Effector memory CD8-positive, alpha-beta T cell (primary cell): Measurements from ENCODE around the gene EDIL3.

Experiments used
- ATAC-seq: fragments of 150-1000 bp; cut with Tn5 transposase; replicated peaks from 2 replicates; pipeline ENCODE4 v1.10.0; 2021; ENCODE audit warnings: mild to moderate bottlenecking, moderate library complexity
- DNase-seq, 3 experiments: peaks; one replicate each; pipeline ENCODE4 v3.0.0; 2021
- H3K27ac Mint-ChIP-seq, 2 donors: one replicate each; pipeline ENCODE4 v1.8.0; 2022; ENCODE audit warnings: mild to moderate bottlenecking in 2 of 2, mixed read lengths in 2 of 2, moderate library complexity in 2 of 2
- H3K27me3 Mint-ChIP-seq, 2 donors: one replicate each; pipeline ENCODE4 v1.8.0; 2022; ENCODE audit warnings: mixed read lengths in 2 of 2
- H3K36me3 Mint-ChIP-seq: one replicate; pipeline ENCODE4 v1.8.0; 2022; ENCODE audit warnings: mild to moderate bottlenecking, moderate library complexity, mixed read lengths; ENCODE audit not compliant: insufficient read depth
- H3K4me1 Mint-ChIP-seq, 2 donors: one replicate each; pipeline ENCODE4 v1.8.0; 2022; ENCODE audit warnings: low read depth in 2 of 2, mixed read lengths in 2 of 2
- H3K4me3 Mint-ChIP-seq, 2 donors: one replicate each; pipeline ENCODE4 v1.8.0; 2022; ENCODE audit warnings: mild to moderate bottlenecking in 2 of 2, mixed read lengths in 2 of 2, moderate library complexity in 2 of 2
- H3K9me3 Mint-ChIP-seq, 2 donors: one replicate each; pipeline ENCODE4 v1.8.0; 2022; ENCODE audit warnings: mixed read lengths in 2 of 2

Gene EDIL3

DNA sequence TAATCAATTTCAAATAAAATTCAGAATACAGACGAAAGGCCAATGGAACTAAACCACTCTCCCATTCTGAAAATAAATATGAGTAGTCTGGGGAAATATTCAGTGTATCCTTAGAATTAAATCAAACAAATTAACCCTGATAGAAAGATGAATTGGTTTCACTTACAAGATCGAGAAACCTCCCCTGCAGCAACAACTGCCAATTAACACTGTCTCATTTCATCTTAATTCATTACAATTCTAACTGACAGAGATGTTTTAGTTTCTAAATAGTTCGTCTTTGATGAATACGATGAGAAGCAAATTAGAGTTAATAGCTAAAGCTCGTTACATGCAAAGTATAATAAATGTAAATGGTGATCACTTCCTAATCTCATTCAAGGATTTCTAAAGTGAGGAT, 247.1 kb downstream of the EDIL3 start:
- Mint-ChIP-seq H3K4me1 (no peaks in the 10 kb centered on the region), H3K9me3 (peaks cover 0 to 7% of the 10 kb centered on the region in 2 donors), H3K27me3 (no peaks in the 10 kb centered on the region), H3K27ac (no peak overlapping the region), H3K4me3 (no peak overlapping the region), H3K36me3 (no peaks in the 10 kb centered on the region)
- ATAC-seq (no peak), DNase-seq (no peak)

DNA sequence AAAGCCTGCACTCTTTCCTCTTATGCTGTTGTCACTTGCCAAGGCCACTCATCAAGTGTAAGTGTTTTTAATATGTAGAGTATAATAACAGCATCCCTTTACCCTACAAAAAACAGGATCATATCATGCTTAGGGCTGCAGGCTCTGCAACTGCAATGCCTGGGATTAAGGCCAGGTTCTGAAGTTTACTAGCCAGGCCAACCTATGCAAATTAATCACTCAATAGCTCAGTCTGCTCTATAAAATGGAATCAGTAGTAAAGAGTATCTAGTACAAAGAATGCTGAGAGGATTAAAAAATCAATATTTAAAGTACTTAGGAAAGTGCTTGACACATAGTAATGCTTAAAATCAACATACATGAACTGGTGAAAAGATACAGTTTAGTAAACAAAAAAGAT, 253.3 kb downstream of the EDIL3 start:
- no peak overlapping the region for H3K4me3 Mint-ChIP-seq
- no peak for ATAC-seq

DNA sequence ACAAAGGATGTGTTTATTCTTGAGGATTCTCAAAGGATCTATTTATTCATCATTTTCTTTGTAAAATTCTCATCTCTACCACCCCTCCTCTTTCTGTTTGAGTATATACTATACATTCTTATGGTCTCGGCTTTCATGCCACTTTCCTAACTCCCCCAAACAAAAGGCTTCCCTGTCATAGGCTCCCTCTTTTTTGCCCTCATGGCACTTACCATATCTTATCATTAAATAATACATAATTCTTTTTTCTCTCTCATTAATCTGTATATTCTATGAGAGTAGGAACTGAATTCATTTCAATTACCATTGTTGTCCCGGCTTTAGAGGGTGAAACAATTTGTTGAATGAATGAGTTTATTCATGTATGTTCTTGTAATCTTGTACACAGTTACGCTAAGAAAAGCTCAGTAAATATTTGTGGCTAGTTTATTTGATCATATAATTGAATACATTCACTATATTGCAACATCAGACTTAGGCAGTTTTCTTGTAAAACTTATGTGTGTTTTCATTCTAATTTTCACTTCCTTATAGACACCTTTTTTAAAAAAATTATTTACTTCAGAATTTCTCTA, 254.6 kb downstream of the EDIL3 start:
- Mint-ChIP-seq H3K4me3 (no peak overlapping the region), H3K27me3 (no peaks in the 10 kb centered on the region), H3K9me3 (no peaks in the 10 kb centered on the region), H3K27ac (no peak overlapping the region), H3K36me3 (no peaks in the 10 kb centered on the region), H3K4me1 (no peaks in the 10 kb centered on the region)
- no peak for ATAC-seq
- no peak for DNase-seq

More for the DNA sequence above, 253.3 kb downstream of the EDIL3 start:
- Mint-ChIP-seq H3K27me3 (no peaks in the 10 kb centered on the region), H3K4me1 (no peaks in the 10 kb centered on the region), H3K9me3 (no peaks in the 10 kb centered on the region), H3K36me3 (no peaks in the 10 kb centered on the region), H3K27ac (no peak overlapping the region)
- no peak for DNase-seq

DNA sequence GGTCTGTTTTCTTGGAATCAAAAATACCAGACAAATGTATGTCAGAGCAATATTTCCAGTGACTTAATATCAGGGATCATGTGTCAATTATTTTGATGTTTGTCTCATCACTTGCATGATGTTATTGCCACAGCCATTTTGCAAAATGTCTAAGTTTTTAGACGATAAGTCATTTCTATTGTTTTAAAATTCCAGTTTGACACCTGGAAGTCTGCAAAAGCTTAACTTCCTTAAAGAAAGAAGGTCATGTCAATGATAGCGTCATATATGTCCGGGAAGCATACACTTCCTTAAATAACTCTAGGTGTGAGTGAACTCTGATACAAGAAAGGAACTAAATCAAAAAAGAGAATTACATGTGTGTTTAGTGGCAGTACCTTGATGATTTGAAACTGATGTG, 259.5 kb downstream of the EDIL3 start:
- Mint-ChIP-seq H3K9me3 (peaks cover 4 to 7% of the 10 kb centered on the region in 2 donors), H3K4me3 (no peak overlapping the region)

DNA sequence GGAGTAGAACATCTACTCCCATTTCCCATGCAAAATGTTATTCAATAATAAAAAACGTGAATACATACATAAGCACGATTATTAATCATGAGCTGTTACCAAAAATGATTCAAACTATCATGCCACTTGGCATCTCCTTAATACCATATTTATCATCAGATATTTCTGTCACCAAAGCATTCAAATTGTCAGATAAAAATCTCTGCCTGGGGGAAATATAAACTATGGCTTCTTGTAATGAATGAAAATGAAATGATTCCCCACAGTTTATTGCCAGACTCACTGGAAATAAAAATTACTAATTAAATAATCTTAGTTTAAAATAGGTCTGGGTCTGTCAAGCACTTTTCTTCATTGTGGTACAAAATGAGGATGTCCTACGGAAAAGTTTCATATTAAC, 265.4 kb downstream of the EDIL3 start:
- H3K36me3 Mint-ChIP-seq: no peaks in the 10 kb centered on the region
- H3K27ac Mint-ChIP-seq: no peak overlapping the region
- H3K9me3 Mint-ChIP-seq: peaks cover 4 to 7% of the 10 kb centered on the region in 2 donors
- DNase-seq: no peak
- H3K27me3 Mint-ChIP-seq: no peaks in the 10 kb centered on the region
- ATAC-seq: no peak
- no peak overlapping the region for H3K4me3 Mint-ChIP-seq
- no peaks in the 10 kb centered on the region for H3K4me1 Mint-ChIP-seq

More for the DNA sequence above, 259.5 kb downstream of the EDIL3 start:
- DNase-seq: no peak
- ATAC-seq: no peak
- Mint-ChIP-seq H3K4me1 (no peaks in the 10 kb centered on the region), H3K27ac (no peak overlapping the region), H3K36me3 (no peaks in the 10 kb centered on the region), H3K27me3 (no peaks in the 10 kb centered on the region)

DNA sequence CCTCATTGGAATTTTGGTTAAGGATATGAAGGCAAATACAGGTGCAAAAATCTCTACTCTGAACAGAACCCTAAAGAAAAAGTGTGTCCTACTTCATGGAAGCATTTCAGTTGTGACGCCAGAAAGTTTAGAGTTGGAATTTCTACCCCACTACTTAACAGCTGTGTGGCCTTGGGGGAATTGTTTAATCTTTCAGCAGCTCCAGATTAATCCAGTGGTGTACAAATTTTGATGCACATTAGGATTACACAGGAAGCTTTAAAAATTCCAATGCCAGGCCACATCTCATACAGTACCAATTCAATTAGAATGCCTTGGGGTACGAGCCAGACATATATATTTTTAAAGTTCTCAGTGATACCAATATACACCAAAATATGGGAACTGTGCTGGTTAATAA, 266.1 kb downstream of the EDIL3 start:
- Mint-ChIP-seq H3K27me3 (no peaks in the 10 kb centered on the region), H3K9me3 (peaks cover 4 to 7% of the 10 kb centered on the region in 2 donors), H3K4me1 (no peaks in the 10 kb centered on the region), H3K27ac (no peak overlapping the region), H3K4me3 (no peak overlapping the region), H3K36me3 (no peaks in the 10 kb centered on the region)
- DNase-seq (no peak), ATAC-seq (no peak)

DNA sequence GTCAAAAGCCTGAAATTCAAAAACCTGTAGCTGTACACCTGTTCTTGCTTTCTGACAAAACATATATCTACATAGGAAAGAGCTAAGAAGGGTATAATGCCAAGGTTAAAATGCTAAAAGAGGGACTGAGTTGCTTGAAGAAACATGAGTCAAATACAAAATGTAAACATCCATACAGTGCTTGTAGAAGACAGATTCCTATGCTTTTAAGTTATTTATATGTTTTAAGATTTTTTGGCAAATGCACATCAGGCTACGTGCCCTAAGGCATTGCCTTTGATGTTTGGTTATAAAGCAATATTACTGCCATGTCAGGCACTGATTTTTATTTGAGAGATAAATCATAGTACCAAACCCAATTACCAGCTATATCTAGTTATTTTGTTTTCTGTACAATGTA, 269.0 kb downstream of the EDIL3 start:
- Mint-ChIP-seq H3K9me3 (peaks cover 8 to 15% of the 10 kb centered on the region in 2 donors), H3K36me3 (no peaks in the 10 kb centered on the region), H3K4me3 (no peak overlapping the region), H3K27ac (no peak overlapping the region), H3K27me3 (no peaks in the 10 kb centered on the region), H3K4me1 (no peaks in the 10 kb centered on the region)
- ATAC-seq (no peak), DNase-seq (no peak)

DNA sequence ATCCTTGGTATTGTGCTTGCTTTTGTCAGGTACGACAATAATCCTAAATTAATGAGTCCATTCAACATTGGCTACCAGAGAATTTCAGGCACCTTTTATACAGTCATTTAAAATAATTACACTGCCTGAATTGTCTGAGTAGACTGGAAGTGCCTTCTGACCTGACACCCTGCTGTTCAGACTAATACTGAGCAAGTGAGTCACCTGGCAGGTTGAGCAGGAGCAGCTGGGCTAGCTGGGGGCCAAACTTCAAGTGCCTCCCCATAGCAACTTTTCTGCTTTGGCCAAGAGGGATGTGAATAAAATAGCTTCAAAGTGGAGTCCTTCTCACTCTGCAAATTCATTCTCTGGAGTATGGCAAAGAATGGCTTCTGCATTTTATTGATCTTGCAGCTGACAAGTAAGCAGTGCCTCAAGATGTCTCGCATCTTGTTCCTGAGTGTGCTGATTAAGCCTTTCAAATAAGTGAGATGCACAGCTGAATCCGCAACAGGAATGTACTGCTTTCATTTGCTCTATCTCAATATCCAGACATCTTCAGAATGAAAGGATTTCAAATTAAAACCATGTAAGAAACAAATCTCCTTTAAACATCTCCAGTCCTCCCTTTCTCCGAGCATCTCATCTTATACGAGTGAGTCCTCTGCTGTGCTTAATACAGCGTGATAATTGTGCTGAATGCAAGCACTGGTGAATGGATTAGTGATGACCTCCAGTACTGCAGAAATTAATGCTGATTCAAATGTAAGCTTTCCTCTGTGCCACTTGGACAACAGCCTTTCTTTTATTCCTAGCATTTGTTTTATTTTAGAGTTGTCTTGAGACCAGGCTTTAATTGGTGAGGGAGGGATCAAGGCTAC, 271.2 kb downstream of the EDIL3 start:
- Mint-ChIP-seq H3K9me3 (peaks cover 8 to 17% of the 10 kb centered on the region in 2 donors), H3K4me3 (no peak overlapping the region), H3K27me3 (no peaks in the 10 kb centered on the region), H3K27ac (no peak overlapping the region), H3K36me3 (no peaks in the 10 kb centered on the region), H3K4me1 (no peaks in the 10 kb centered on the region)
- ATAC-seq (no peak), DNase-seq (no peak)

DNA sequence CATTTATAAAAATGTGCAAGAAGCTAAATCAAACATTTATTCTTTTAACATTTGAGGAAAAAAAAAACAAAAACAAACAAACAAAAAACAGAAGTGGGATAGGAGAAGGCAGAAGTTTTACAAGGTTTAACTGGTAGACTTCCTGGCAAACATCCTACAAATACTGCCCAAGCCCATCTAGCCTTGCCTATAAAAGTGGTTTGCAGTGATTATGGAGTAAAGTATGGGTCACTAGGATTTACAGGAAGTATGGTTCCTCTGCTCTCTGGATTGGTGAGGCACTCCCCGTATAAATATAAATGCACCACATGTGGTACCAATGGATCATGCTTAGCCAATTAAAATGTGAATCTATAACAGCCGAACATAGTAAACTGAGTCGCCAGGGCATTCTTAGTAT, 291.9 kb downstream of the EDIL3 start:
- Mint-ChIP-seq H3K4me1 (no peaks in the 10 kb centered on the region), H3K27me3 (no peaks in the 10 kb centered on the region), H3K36me3 (no peaks in the 10 kb centered on the region), H3K4me3 (no peak overlapping the region), H3K9me3 (peaks cover 0 to 11% of the 10 kb centered on the region in 2 donors), H3K27ac (no peak overlapping the region)
- DNase-seq: no peak
- ATAC-seq: no peak

DNA sequence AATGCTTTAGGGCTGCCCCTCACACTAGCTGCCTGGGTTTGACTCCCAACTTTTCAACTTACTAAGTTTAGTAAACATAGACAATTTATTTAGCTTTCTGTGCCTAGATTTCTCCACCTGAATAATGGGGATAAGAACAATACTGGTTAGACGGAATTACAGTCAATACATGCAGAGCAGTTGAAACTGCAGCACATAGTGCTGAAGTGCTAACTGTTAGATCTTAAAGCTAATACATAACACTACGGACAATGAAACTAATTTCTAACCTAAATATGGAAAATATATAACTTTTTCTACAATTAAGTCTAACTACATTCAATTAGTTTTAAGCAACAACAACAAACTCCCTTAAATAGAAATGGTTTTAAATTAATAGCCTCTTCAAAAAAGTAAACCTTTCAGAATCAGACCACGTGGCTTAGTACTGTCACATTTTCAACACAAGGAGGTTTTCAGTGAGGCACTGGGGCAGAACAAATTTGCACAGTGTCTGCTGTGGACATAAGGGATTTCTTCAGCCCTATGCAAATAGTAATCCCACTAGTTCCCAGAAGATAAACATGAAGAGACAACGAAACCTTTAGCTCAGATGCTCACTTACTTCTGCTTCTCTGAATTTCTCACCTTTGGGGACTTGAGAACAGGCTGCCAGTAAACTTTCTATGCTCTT, 293.4 kb downstream of the EDIL3 start:
- ATAC-seq (no peak), DNase-seq (no peak)
- H3K27ac Mint-ChIP-seq: no peak overlapping the region
- no peak overlapping the region for H3K4me3 Mint-ChIP-seq
- H3K36me3 Mint-ChIP-seq: no peaks in the 10 kb centered on the region
- H3K4me1 Mint-ChIP-seq: no peaks in the 10 kb centered on the region
- peaks cover 0 to 9% of the 10 kb centered on the region in 2 donors for H3K9me3 Mint-ChIP-seq
- no peaks in the 10 kb centered on the region for H3K27me3 Mint-ChIP-seq

DNA sequence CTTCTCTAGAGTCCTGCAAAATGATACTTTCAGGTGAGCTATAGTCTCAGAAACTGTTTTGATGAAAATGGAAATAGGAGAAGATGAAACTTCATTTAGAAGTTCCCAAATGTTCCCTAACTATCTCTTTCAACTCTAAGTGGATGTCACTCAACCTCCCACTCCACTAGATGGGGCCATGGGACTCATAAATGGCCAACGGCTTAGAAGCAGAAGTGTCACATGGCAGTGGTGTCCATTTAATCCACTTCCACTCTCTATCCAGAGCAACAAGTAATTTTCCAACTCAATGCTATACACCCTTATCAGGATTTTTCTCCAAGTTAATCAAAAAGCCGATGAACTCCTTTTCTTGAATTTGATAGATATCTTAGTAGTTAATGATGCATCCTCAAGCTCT, 295.7 kb downstream of the EDIL3 start:
- Mint-ChIP-seq H3K27me3 (no peaks in the 10 kb centered on the region), H3K4me3 (no peak overlapping the region), H3K4me1 (no peaks in the 10 kb centered on the region), H3K27ac (no peak overlapping the region), H3K9me3 (peaks cover 0 to 13% of the 10 kb centered on the region in 2 donors), H3K36me3 (no peaks in the 10 kb centered on the region)
- no peak for DNase-seq
- ATAC-seq: no peak

DNA sequence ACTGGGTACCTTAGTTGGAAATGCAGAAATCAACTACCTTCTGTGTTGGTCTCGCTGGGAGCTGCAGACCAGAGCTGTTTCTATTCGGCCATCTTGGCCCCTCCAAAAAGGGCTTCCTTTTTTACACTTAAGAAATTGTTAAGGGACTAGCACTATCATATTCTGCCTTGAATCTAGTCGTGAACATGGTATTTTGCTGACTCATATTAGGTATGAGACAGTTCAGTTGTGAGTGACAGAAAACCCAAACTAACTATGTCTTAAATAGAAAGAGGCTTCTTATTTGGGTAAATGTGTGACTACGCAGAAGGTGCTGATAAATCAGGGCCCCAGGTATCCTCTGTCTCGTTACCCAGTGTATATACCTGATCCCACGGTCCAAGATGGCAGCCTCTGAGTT, 298.2 kb downstream of the EDIL3 start:
- peaks cover 0 to 8% of the 10 kb centered on the region in 2 donors for H3K9me3 Mint-ChIP-seq
- no peaks in the 10 kb centered on the region for H3K36me3 Mint-ChIP-seq
- H3K27ac Mint-ChIP-seq: no peak overlapping the region
- DNase-seq (no peak), ATAC-seq (no peak)
- H3K4me1 Mint-ChIP-seq: no peaks in the 10 kb centered on the region
- no peak overlapping the region for H3K4me3 Mint-ChIP-seq
- no peaks in the 10 kb centered on the region for H3K27me3 Mint-ChIP-seq

DNA sequence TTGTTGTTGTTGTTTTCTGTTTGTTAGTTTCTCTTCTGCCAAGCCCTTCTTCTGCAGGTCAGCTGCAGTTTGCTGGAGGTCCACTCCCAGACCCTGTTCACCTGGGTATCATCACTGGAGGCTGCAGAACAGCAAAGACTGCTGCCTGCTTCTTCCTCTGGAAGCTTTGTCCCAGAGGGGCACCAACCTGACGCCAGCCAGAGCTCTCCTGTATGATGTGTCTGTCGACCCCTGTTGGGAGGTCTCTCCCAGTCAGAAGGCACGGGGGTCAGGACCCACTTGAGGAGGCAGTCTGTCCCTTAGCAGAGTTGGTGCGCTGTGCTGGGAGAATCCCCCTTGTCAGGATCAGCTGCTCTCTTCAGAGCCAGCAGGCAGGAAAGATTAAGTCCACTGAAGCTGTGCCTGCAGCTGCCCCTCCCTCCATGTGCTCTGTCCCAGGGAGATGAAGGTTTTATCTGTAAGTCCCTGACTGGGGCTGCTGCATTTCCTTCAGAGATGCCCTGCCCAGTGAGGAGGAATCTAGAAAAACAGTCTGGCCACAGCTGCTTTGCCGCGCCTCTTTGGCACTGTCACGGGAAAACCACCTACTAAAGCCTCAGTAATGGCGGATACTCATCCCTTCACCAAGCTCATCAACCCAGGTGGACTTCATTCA, 299.2 kb downstream of the EDIL3 start:
- ATAC-seq (no peak), DNase-seq (no peak)
- peaks cover 0 to 8% of the 10 kb centered on the region in 2 donors for H3K9me3 Mint-ChIP-seq
- H3K4me3 Mint-ChIP-seq: no peak overlapping the region
- H3K27me3 Mint-ChIP-seq: no peaks in the 10 kb centered on the region
- H3K36me3 Mint-ChIP-seq: no peaks in the 10 kb centered on the region
- H3K4me1 Mint-ChIP-seq: no peaks in the 10 kb centered on the region
- H3K27ac Mint-ChIP-seq: no peak overlapping the region
